Inflammatory macrophage (primary cell): Measurements from ENCODE around the gene BLVRB.
"Not testable (repeated sequence)": the region's sequence is repeated elsewhere in the genome, so short reads cannot be mapped to it uniquely, and the experiment has no call there.

Experiments
- DNase-seq, 2 donors: peaks; one replicate each; pipeline ENCODE4 v3.0.0-alpha.2; 2020 to 2022

Gene BLVRB

GRCh38 chr19:40475878-40476644, 10.5 kb upstream of the BLVRB start:
- not testable (repeated sequence) for DNase-seq

GRCh38 chr19:40474737-40475136, 9.2 kb upstream of the BLVRB start:
- no peak for DNase-seq

- no peak for DNase-seq
Observed at GRCh38 chr19:40472516-40472915, 7.0 kb upstream of the BLVRB start.

GRCh38 chr19:40471111-40471510, 5.6 kb upstream of the BLVRB start:
- DNase-seq: no peak

GRCh38 chr19:40469011-40469410, 3.5 kb upstream of the BLVRB start:
- peak; percentile 26 to 30 for DNase-seq

- DNase-seq: no peak
Observed at GRCh38 chr19:40466985-40467734, 1.6 kb upstream of the BLVRB start, which contains the start of gene SPTBN4. TSS of gene SPTBN4 (plus strand) at chr19:40467001. CDS start at chr19:40472622, 5,621 bp downstream.

- peak; percentile 79 to 84 for DNase-seq
Observed at GRCh38 chr19:40466219-40466984, 857 bp upstream of the BLVRB start.

- DNase-seq: peak; percentile 88 to 91
Observed at GRCh38 chr19:40465025-40465556, 454 bp downstream of the BLVRB start.

GRCh38 chr19:40464059-40465024, 1.2 kb downstream of the BLVRB start:
- peak; percentile 91 to 93 for DNase-seq

- not testable (repeated sequence) for DNase-seq
Observed at GRCh38 chr19:40463587-40464037, 1.9 kb downstream of the BLVRB start.

GRCh38 chr19:40461669-40462221, 3.8 kb downstream of the BLVRB start:
- peak; percentile 81 to 82 for DNase-seq

- no peak for DNase-seq
Observed at GRCh38 chr19:40460185-40460584, 5.4 kb downstream of the BLVRB start.

- DNase-seq: no peak
Observed at GRCh38 chr19:40458597-40458974, 7.0 kb downstream of the BLVRB start.

GRCh38 chr19:40457953-40458596, 7.5 kb downstream of the BLVRB start:
- DNase-seq: no peak

GRCh38 chr19:40457048-40457447, 8.5 kb downstream of the BLVRB start:
- DNase-seq: no peak

GRCh38 chr19:40453943-40454342, 11.6 kb downstream of the BLVRB start:
- DNase-seq: not testable (repeated sequence)

- DNase-seq: no peak
Observed at GRCh38 chr19:40453151-40453735, 12.3 kb downstream of the BLVRB start.

GRCh38 chr19:40452016-40452415, 13.5 kb downstream of the BLVRB start:
- DNase-seq: no peak

- DNase-seq: no peak
Observed at GRCh38 chr19:40450664-40451063, 14.9 kb downstream of the BLVRB start.

GRCh38 chr19:40449506-40449905, 16.0 kb downstream of the BLVRB start:
- no peak for DNase-seq
